Mammary epithelial cell (primary cell): ENCODE measurements around the gene KRTAP2-3.

ENCODE experiments used
- EZH2 ChIP-seq: IDR thresholded peaks from 2 replicates; pipeline ENCODE4 v1.6.1; 2012; ENCODE audit warnings: low read length, inconsistent platforms, borderline replicate concordance
- TF ChIP-seq, protein P1 (sequence below), 2 donors: IDR thresholded peaks in 1 of 2; conservative IDR thresholded peaks in 1 of 2; 2 replicates each; pipeline ENCODE4 v1.5.1; 2011 to 2012; ENCODE audit warnings: inconsistent platforms in 2 of 2, low read length in 2 of 2, mild to moderate bottlenecking in 2 of 2, control low read depth in 1 of 2, low read depth in 1 of 2; ENCODE audit not compliant: insufficient read depth in 1 of 2; ENCODE audit errors: extremely low read depth in 1 of 2

DNA sequence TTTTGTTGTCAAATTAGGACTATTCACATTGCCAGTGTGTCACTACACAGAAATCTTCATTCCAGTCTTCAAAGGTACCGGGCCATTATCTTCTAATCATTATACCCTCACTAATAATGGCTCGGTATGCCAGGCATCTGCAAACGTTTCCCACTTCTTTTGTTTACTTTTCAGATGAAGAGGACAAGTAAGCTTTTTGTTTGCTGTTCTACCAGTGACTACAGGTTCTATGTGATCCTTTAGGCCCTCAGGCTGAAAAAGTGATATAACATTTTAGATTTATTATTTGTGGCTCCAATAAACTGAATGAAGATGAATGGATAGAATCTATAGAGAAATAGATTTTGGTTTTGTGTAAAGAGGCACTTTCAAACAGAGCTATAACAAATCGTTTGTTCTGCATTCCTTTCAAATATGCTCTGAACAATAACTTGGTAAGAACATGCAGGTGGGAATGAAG is 50.6 kb downstream of the KRTAP2-3 start:
- TF ChIP-seq, protein P1, sequence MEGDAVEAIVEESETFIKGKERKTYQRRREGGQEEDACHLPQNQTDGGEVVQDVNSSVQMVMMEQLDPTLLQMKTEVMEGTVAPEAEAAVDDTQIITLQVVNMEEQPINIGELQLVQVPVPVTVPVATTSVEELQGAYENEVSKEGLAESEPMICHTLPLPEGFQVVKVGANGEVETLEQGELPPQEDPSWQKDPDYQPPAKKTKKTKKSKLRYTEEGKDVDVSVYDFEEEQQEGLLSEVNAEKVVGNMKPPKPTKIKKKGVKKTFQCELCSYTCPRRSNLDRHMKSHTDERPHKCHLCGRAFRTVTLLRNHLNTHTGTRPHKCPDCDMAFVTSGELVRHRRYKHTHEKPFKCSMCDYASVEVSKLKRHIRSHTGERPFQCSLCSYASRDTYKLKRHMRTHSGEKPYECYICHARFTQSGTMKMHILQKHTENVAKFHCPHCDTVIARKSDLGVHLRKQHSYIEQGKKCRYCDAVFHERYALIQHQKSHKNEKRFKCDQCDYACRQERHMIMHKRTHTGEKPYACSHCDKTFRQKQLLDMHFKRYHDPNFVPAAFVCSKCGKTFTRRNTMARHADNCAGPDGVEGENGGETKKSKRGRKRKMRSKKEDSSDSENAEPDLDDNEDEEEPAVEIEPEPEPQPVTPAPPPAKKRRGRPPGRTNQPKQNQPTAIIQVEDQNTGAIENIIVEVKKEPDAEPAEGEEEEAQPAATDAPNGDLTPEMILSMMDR (conservative IDR thresholded peaks at IDR 0.05 in 1 of 2, IDR thresholded peaks at IDR 0.05 in 1 of 2; ENCODE audit: extremely low read depth in 1 of 2, insufficient read depth in 1 of 2, low read depth in 1 of 2, low read length in 2 of 2): no peak
- no peak for TF ChIP-seq EZH2
